AG04449 (cell line): ENCODE results near the gene ZNF438.

Experiments used
- CTCF ChIA-PET: fragments of 350-600 bp; formaldehyde crosslinking; extraction: SDS; loops from one replicate; lab custom pipeline; 2021; ENCODE audit warnings: antibody characterized with exemption; lab: Yijun Ruan, JAX
- POLR2A ChIA-PET: fragments of 400-600, 350-600 bp; formaldehyde crosslinking; extraction: SDS; loops from one replicate; lab custom pipeline; 2020; ENCODE audit warnings: antibody characterized with exemption, inconsistent platforms; lab: Yijun Ruan, JAX
- DNase-seq: peaks from one replicate; pipeline ENCODE4 v3.0.0-alpha.2; 2010; ENCODE audit warnings: low read depth, low spot score
- H3K4me3 ChIP-seq: 2 replicates; pipeline ENCODE4 v1.5.1; 2011; ENCODE audit warnings: low read depth, mild to moderate bottlenecking, control low read depth, low read length
- CTCF ChIP-seq: IDR thresholded peaks from one replicate; pipeline ENCODE4 v1.5.1; 2011; ENCODE audit warnings: mild to moderate bottlenecking, moderate library complexity, low read length, control low read depth, inconsistent platforms; ENCODE audit not compliant: insufficient read depth; ENCODE audit errors: missing control alignments

Gene ZNF438

GRCh38 chr10:30811276-30812017 is 220.2 kb downstream of the ZNF438 start:
- ChIA-PET POLR2A (interaction anchor here (0.6 kb wide), 1 partner anchor 9 kb away, joined by 3 read pairs; no protein-coding TSS in a partner anchor), CTCF (interaction anchor here (0.7 to 1.0 kb wide), 2 partner anchors 29 to 679 kb away, joined by 3 read pairs; no protein-coding TSS in a partner anchor)
- no peak overlapping the region for H3K4me3 ChIP-seq
- TF ChIP-seq CTCF = no peak
- DNase-seq = no peak

- H3K4me3 ChIP-seq = no peak overlapping the region
- TF ChIP-seq CTCF = no peak
- CTCF ChIA-PET = no interaction called here
- DNase-seq = no peak
- POLR2A ChIA-PET = no interaction called here
Measured at GRCh38 chr10:30810416-30810815, 221.2 kb downstream of the ZNF438 start.

GRCh38 chr10:30806850-30807249 is 224.8 kb downstream of the ZNF438 start:
- H3K4me3 ChIP-seq = no peak overlapping the region
- no peak for DNase-seq
- ChIA-PET POLR2A (no interaction called here), CTCF (interaction anchor here (1.3 kb wide), 1 partner anchor 10 kb away, joined by 4 read pairs; no protein-coding TSS in a partner anchor)
- no peak for TF ChIP-seq CTCF

- POLR2A ChIA-PET = interaction anchor here (0.6 to 1.3 kb wide), 3 partner anchors 20 to 227 kb away, joined by 3 to 6 read pairs (median 3); partner anchors contain the start of gene ZNF438
- no peak for TF ChIP-seq CTCF
- H3K4me3 ChIP-seq = no peak overlapping the region
- DNase-seq = no peak
- CTCF ChIA-PET = interaction anchor here (0.9 to 1.8 kb wide), 3 partner anchors 9 to 203 kb away, joined by 3 to 7 read pairs (median 3); no protein-coding TSS in a partner anchor
Measured at GRCh38 chr10:30805061-30805460, 226.6 kb downstream of the ZNF438 start.

- H3K4me3 ChIP-seq = no peak overlapping the region
- CTCF ChIA-PET = interaction anchor here (0.9 to 1.8 kb wide), 3 partner anchors 9 to 204 kb away, joined by 3 to 7 read pairs (median 3); no protein-coding TSS in a partner anchor
- POLR2A ChIA-PET = interaction anchor here (0.6 to 1.3 kb wide), 3 partner anchors 19 to 227 kb away, joined by 3 to 6 read pairs (median 3); partner anchors contain the start of gene ZNF438
- DNase-seq = no peak
- TF ChIP-seq CTCF = no peak
Measured at GRCh38 chr10:30804478-30805055, 227.1 kb downstream of the ZNF438 start.

GRCh38 chr10:30803892-30804322 is 227.8 kb downstream of the ZNF438 start:
- H3K4me3 ChIP-seq = no peak overlapping the region
- ChIA-PET POLR2A (interaction anchor here (0.6 kb wide), 1 partner anchor 8 kb away, joined by 3 read pairs; no protein-coding TSS in a partner anchor), CTCF (interaction anchor here (0.9 to 1.8 kb wide), 3 partner anchors 10 to 204 kb away, joined by 3 to 7 read pairs (median 3); no protein-coding TSS in a partner anchor)
- TF ChIP-seq CTCF = no peak
- DNase-seq = no peak
